CD14-positive monocyte (primary cell): ENCODE measurements around the gene CAMTA1. TPM values are rescaled to one million over a fixed set of nuclear protein-coding genes. Genes with fewer than 3 reads are reported as not detected.
A peak's percentile ranks its signal among the peaks of the same experiment; 100 is the strongest.

Experiments used
- DNase-seq, 3 donors: peaks; one replicate each; pipeline ENCODE4 v3.0.0-alpha.2; 2011 to 2022
- H2AFZ ChIP-seq: 2 replicates; pipeline ENCODE4 v1.6.0; 2012; ENCODE audit warnings: mild to moderate bottlenecking, low read depth, low read length, inconsistent platforms; ENCODE audit not compliant: insufficient read depth, poor library complexity, severe bottlenecking
- H3K27ac ChIP-seq, 2 donors: 1 replicate in 1 of 2; 2 replicates in 1 of 2; pipeline ENCODE4 v1.5.1; 2012 to 2013; ENCODE audit warnings: low read length in 2 of 2, control low read depth in 1 of 2, inconsistent platforms in 1 of 2, low read depth in 1 of 2, mild to moderate bottlenecking in 1 of 2
- H3K27me3 ChIP-seq, 2 donors: one replicate each; pipeline versions ENCODE4 v1.6.0 to v1.6.1; 2011 to 2013; ENCODE audit warnings: low read length in 2 of 2; ENCODE audit not compliant: control insufficient read depth in 2 of 2, insufficient read depth in 2 of 2
- H3K36me3 ChIP-seq, 2 donors: replicated peaks in 1 of 2; 1 replicate in 1 of 2; 2 replicates in 1 of 2; pipeline versions ENCODE4 v1.5.1 to v1.6.1; 2012 to 2013; ENCODE audit warnings: low read length in 2 of 2, control low read depth in 1 of 2, inconsistent platforms in 1 of 2, mild to moderate bottlenecking in 1 of 2; ENCODE audit not compliant: insufficient read depth in 2 of 2, control insufficient read depth in 1 of 2
- H3K4me1 ChIP-seq, 2 donors: 1 replicate in 1 of 2; 2 replicates in 1 of 2; pipeline versions ENCODE4 v1.5.1 to v1.6.1; 2012 to 2013; ENCODE audit warnings: low read length in 2 of 2, control low read depth in 1 of 2, inconsistent platforms in 1 of 2, mild to moderate bottlenecking in 1 of 2, moderate library complexity in 1 of 2; ENCODE audit not compliant: insufficient read depth in 2 of 2, control insufficient read depth in 1 of 2
- H3K4me2 ChIP-seq: replicated peaks from 2 replicates; pipeline ENCODE3; 2012; ENCODE audit warnings: low read length, moderate library complexity, mild to moderate bottlenecking; ENCODE audit not compliant: poor library complexity, severe bottlenecking; ENCODE audit errors: extremely low read depth
- H3K4me3 ChIP-seq, 3 experiments: fragments of 200-600 bp in 1 of 3; sonication (generic) in 1 of 3; replicated peaks in 1 of 3; 1 replicate in 2 of 3; 2 replicates in 1 of 3; pipeline ENCODE4 v1.5.1; 2011 to 2013; ENCODE audit warnings: low read length in 3 of 3, mild to moderate bottlenecking in 3 of 3, control low read depth in 2 of 3, low read depth in 2 of 3, inconsistent platforms in 1 of 3, moderate library complexity in 1 of 3
- H3K79me2 ChIP-seq: 2 replicates; pipeline ENCODE4 v1.6.0; 2012; ENCODE audit warnings: mild to moderate bottlenecking, control low read depth, inconsistent platforms, low read length, moderate library complexity; ENCODE audit not compliant: insufficient read depth
- H3K9ac ChIP-seq: 2 replicates; pipeline ENCODE4 v1.6.0; 2017; ENCODE audit warnings: low read length, mild to moderate bottlenecking; ENCODE audit not compliant: insufficient read depth, poor library complexity, severe bottlenecking
- H3K9me3 ChIP-seq, 2 donors: replicated peaks in 1 of 2; 1 replicate in 1 of 2; 2 replicates in 1 of 2; pipeline versions ENCODE4 v1.5.1 to v1.6.1; 2012 to 2013; ENCODE audit warnings: low read length in 2 of 2, control low read depth in 1 of 2; ENCODE audit not compliant: control insufficient read depth in 1 of 2, insufficient read depth in 1 of 2
- H4K20me1 ChIP-seq: 2 replicates; pipeline ENCODE4 v1.6.0; 2012; ENCODE audit warnings: mild to moderate bottlenecking, low read length, control low read depth, moderate library complexity; ENCODE audit not compliant: insufficient read depth
- H3K27ac Mint-ChIP-seq, 7 donors: one replicate each; pipeline ENCODE4 v1.8.0; 2020; ENCODE audit warnings: mild to moderate bottlenecking in 7 of 7, mixed read lengths in 7 of 7, moderate library complexity in 6 of 7, inconsistent platforms in 2 of 7
- H3K27me3 Mint-ChIP-seq, 3 donors: one replicate each; pipeline ENCODE4 v1.8.0; 2021 to 2022; ENCODE audit warnings: low read depth in 3 of 3, mild to moderate bottlenecking in 3 of 3, mixed read lengths in 3 of 3, moderate library complexity in 3 of 3, inconsistent platforms in 1 of 3
- H3K36me3 Mint-ChIP-seq, 2 donors: one replicate each; pipeline ENCODE4 v1.8.0; 2020; ENCODE audit warnings: mixed read lengths in 2 of 2, inconsistent platforms in 1 of 2, mild to moderate bottlenecking in 1 of 2
- H3K4me1 Mint-ChIP-seq: one replicate; pipeline ENCODE4 v1.8.0; 2020; ENCODE audit warnings: mild to moderate bottlenecking, mixed read lengths
- H3K4me3 Mint-ChIP-seq, 2 donors: one replicate each; pipeline ENCODE4 v1.8.0; 2020; ENCODE audit warnings: mild to moderate bottlenecking in 2 of 2, mixed read lengths in 2 of 2, moderate library complexity in 1 of 2
- H3K9me3 Mint-ChIP-seq, 7 donors: one replicate each; pipeline ENCODE4 v1.8.0; 2020 to 2022; ENCODE audit warnings: mixed read lengths in 7 of 7, mild to moderate bottlenecking in 6 of 7, moderate library complexity in 6 of 7, inconsistent platforms in 2 of 7
- CTCF ChIP-seq: fragments of 200-600 bp; IDR thresholded peaks from one replicate; pipeline ENCODE4 v1.8.0; 2022; ENCODE audit warnings: antibody characterized with exemption, mild to moderate bottlenecking
- WGBS: methylation state at CpG from one replicate; pipeline ENCODE4 v1.1.5; 2013; ENCODE audit warnings: missing lambda C conversion rate; ENCODE audit not compliant: insufficient coverage; 5-methylcytosine and 5-hydroxymethylcytosine counted together
- intact Hi-C, 2 donors: fragments of 100-400 bp; cut with micrococcal nuclease; formaldehyde crosslinking; loops; one replicate each; pipeline versions ENCODE4 v1.15.0 to v1.15.1; 2023
- polyA plus RNA-seq, 3 donors: library from polyadenylated mRNA; depleted of rRNA in 1 of 3; unstranded in 2 of 3; stranded (reverse) in 1 of 3; fragments of 300-500 nt in 2 of 3; fragments of >200 nt in 1 of 3; fragmentation: Illumina TruSeq in 2 of 3; gene quantifications; 1 replicate in 2 of 3; 2 replicates in 1 of 3; pipeline ENCODE4 v1.2.3, GENCODE V29; 2012 to 2021

The CAMTA1 gene
- polyA plus RNA-seq, 3 donors = 52.0 to 89.6 (median 78.3) TPM

GRCh38 chr1:7284839-7285435 is 499.7 kb downstream of the CAMTA1 start:
- Mint-ChIP-seq H3K36me3 (no peaks in the 10 kb centered on the region), H3K27ac (peak overlapping the region in 1 of 7 donors; percentile 0), H3K4me1 (no peaks in the 10 kb centered on the region), H3K27me3 (peaks cover 4 to 11% (median 4%) of the 10 kb centered on the region in 3 donors), H3K9me3 (peaks cover 0 to 7% (median 6%) of the 10 kb centered on the region in 7 donors), H3K4me3 (no peak overlapping the region)
- Histone ChIP-seq H3K36me3 (no peaks in the 10 kb centered on the region), H2AFZ (no peak overlapping the region), H4K20me1 (no peaks in the 10 kb centered on the region), H3K4me3 (no peak overlapping the region), H3K79me2 (no peaks in the 10 kb centered on the region), H3K4me2 (no peak overlapping the region), H3K9ac (no peak overlapping the region), H3K4me1 (no peaks in the 10 kb centered on the region), H3K27me3 (no peaks in the 10 kb centered on the region), H3K9me3 (no peaks in the 10 kb centered on the region), H3K27ac (no peak overlapping the region)
- intact Hi-C loops = no loop called here
- no peak for TF ChIP-seq CTCF
- DNase-seq = no peak
- 98% methylated on average over 6 of the region's 10 CpGs for WGBS

GRCh38 chr1:7285856-7286454 is 500.7 kb downstream of the CAMTA1 start:
- no peaks in the 10 kb centered on the region for H3K4me1 ChIP-seq
- H3K9ac ChIP-seq = no peak overlapping the region
- 88% methylated on average over 9 of the region's 10 CpGs for WGBS
- H3K4me2 ChIP-seq = no peak overlapping the region
- intact Hi-C loops = no loop called here
- Mint-ChIP-seq H3K4me3 (no peak overlapping the region), H3K4me1 (no peaks in the 10 kb centered on the region), H3K36me3 (no peaks in the 10 kb centered on the region), H3K9me3 (peaks cover 0 to 7% (median 6%) of the 10 kb centered on the region in 7 donors), H3K27me3 (peaks cover 4 to 8% (median 4%) of the 10 kb centered on the region in 3 donors), H3K27ac (no peak overlapping the region)
- TF ChIP-seq CTCF = no peak
- no peak overlapping the region for H2AFZ ChIP-seq
- no peaks in the 10 kb centered on the region for H3K79me2 ChIP-seq
- no peaks in the 10 kb centered on the region for H3K9me3 ChIP-seq
- no peaks in the 10 kb centered on the region for H3K27me3 ChIP-seq
- no peak for DNase-seq
- no peak overlapping the region for H3K4me3 ChIP-seq
- H4K20me1 ChIP-seq = no peaks in the 10 kb centered on the region
- no peak overlapping the region for H3K27ac ChIP-seq
- no peaks in the 10 kb centered on the region for H3K36me3 ChIP-seq
